Mesenchymal stem cell (in vitro differentiated cells and primary cell): ENCODE results near the gene TEC.

ENCODE experiments used
- DNase-seq: peaks from one replicate; pipeline ENCODE4 v3.0.0-alpha.2; 2013
- H2AFZ ChIP-seq: one replicate; pipeline ENCODE4 v1.6.1; 2013; ENCODE audit warnings: low read depth, mild to moderate bottlenecking, control low read depth, inconsistent platforms, low read length, moderate library complexity
- H2AK5ac ChIP-seq: 2 replicates; pipeline ENCODE4 v1.6.1; 2013; ENCODE audit warnings: low read length, moderate library complexity, mild to moderate bottlenecking, inconsistent platforms; ENCODE audit not compliant: severe bottlenecking
- H2BK120ac ChIP-seq: one replicate; pipeline ENCODE4 v1.6.1; 2013; ENCODE audit warnings: low read depth, mild to moderate bottlenecking, inconsistent platforms, low read length, moderate library complexity
- H2BK12ac ChIP-seq, 2 experiments: one replicate each; pipeline ENCODE4 v1.6.1; 2013; ENCODE audit warnings: inconsistent platforms in 2 of 2, low read length in 2 of 2, mild to moderate bottlenecking in 2 of 2, moderate library complexity in 2 of 2, control low read depth in 1 of 2
- H2BK15ac ChIP-seq: one replicate; pipeline ENCODE4 v1.6.1; 2013; ENCODE audit warnings: mild to moderate bottlenecking, low read depth, inconsistent platforms; ENCODE audit not compliant: poor library complexity, severe bottlenecking
- H2BK5ac ChIP-seq: 2 replicates; pipeline ENCODE4 v1.6.1; 2013; ENCODE audit warnings: low read depth, mild to moderate bottlenecking, low read length, control low read depth, inconsistent platforms; ENCODE audit not compliant: poor library complexity, severe bottlenecking
- H3K14ac ChIP-seq, 2 experiments: one replicate each; pipeline ENCODE4 v1.6.1; 2013; ENCODE audit warnings: inconsistent platforms in 2 of 2, low read length in 2 of 2, control low read depth in 1 of 2, mild to moderate bottlenecking in 1 of 2, moderate library complexity in 1 of 2
- H3K18ac ChIP-seq, 2 experiments: one replicate each; pipeline ENCODE4 v1.6.1; 2013; ENCODE audit warnings: inconsistent platforms in 2 of 2, low read length in 2 of 2, control low read depth in 1 of 2, low read depth in 1 of 2, mild to moderate bottlenecking in 1 of 2
- H3K23ac ChIP-seq, 2 experiments: one replicate each; pipeline ENCODE4 v1.6.1; 2013; ENCODE audit warnings: inconsistent platforms in 2 of 2, low read length in 2 of 2, mild to moderate bottlenecking in 2 of 2, moderate library complexity in 2 of 2, control low read depth in 1 of 2
- H3K27ac ChIP-seq: 2 replicates; pipeline ENCODE4 v1.5.1; 2013; ENCODE audit warnings: mild to moderate bottlenecking, moderate library complexity, low read length, control low read depth, inconsistent platforms; ENCODE audit not compliant: poor library complexity, severe bottlenecking
- H3K27me3 ChIP-seq, 2 experiments: 2 replicates each; pipeline versions ENCODE4 v1.6.1 to v1.7.0; 2013; ENCODE audit warnings: low read length in 2 of 2, mild to moderate bottlenecking in 2 of 2, moderate library complexity in 2 of 2, control low read depth in 1 of 2, inconsistent platforms in 1 of 2; ENCODE audit not compliant: control insufficient read depth in 1 of 2, insufficient read depth in 1 of 2
- H3K36me3 ChIP-seq, 2 experiments: 2 replicates each; pipeline versions ENCODE4 v1.6.1 to v1.7.0; 2013; ENCODE audit warnings: low read length in 2 of 2, control low read depth in 1 of 2, inconsistent platforms in 1 of 2, low read depth in 1 of 2, mild to moderate bottlenecking in 1 of 2; ENCODE audit not compliant: insufficient read depth in 2 of 2, control insufficient read depth in 1 of 2
- H3K4ac ChIP-seq, 2 experiments: one replicate each; pipeline ENCODE4 v1.6.1; 2013; ENCODE audit warnings: inconsistent platforms in 2 of 2, low read length in 2 of 2, mild to moderate bottlenecking in 2 of 2, moderate library complexity in 2 of 2, control low read depth in 1 of 2, low read depth in 1 of 2
- H3K4me1 ChIP-seq: 2 replicates; pipeline ENCODE4 v1.6.1; 2013; ENCODE audit warnings: low read depth, low read length, control low read depth; ENCODE audit not compliant: control insufficient read depth, insufficient read depth
- H3K4me2 ChIP-seq: 2 replicates; pipeline ENCODE4 v1.6.1; 2013; ENCODE audit warnings: low read length, mild to moderate bottlenecking, inconsistent platforms; ENCODE audit not compliant: poor library complexity, severe bottlenecking
- H3K4me3 ChIP-seq, 2 experiments: 2 replicates each; pipeline versions ENCODE4 v1.5.1 to v1.7.0; 2013; ENCODE audit warnings: low read length in 2 of 2, mild to moderate bottlenecking in 2 of 2, control low read depth in 1 of 2, low read depth in 1 of 2; ENCODE audit not compliant: insufficient read depth in 1 of 2
- H3K79me1 ChIP-seq: replicated peaks from 2 replicates; pipeline ENCODE4 v1.6.1; 2013; ENCODE audit warnings: mild to moderate bottlenecking, control low read depth, low read length, inconsistent platforms; ENCODE audit not compliant: poor library complexity, severe bottlenecking
- H3K9ac ChIP-seq: 2 replicates; pipeline ENCODE4 v1.7.0; 2013; ENCODE audit warnings: mild to moderate bottlenecking, low read length, moderate library complexity
- H3K9me3 ChIP-seq: 2 replicates; pipeline ENCODE4 v1.7.0; 2013; ENCODE audit warnings: mild to moderate bottlenecking, low read length; ENCODE audit not compliant: control insufficient read depth
- H4K8ac ChIP-seq: one replicate; pipeline ENCODE4 v1.6.1; 2013; ENCODE audit warnings: inconsistent platforms, mild to moderate bottlenecking, low read length, moderate library complexity
- H4K91ac ChIP-seq: one replicate; pipeline ENCODE4 v1.6.1; 2013; ENCODE audit warnings: mild to moderate bottlenecking, low read length, inconsistent platforms
- WGBS: methylation state at CpG from one replicate; pipeline ENCODE4 v1.1.7; 2013; ENCODE audit warnings: mixed read lengths; 5-methylcytosine and 5-hydroxymethylcytosine counted together

The TEC gene

DNA sequence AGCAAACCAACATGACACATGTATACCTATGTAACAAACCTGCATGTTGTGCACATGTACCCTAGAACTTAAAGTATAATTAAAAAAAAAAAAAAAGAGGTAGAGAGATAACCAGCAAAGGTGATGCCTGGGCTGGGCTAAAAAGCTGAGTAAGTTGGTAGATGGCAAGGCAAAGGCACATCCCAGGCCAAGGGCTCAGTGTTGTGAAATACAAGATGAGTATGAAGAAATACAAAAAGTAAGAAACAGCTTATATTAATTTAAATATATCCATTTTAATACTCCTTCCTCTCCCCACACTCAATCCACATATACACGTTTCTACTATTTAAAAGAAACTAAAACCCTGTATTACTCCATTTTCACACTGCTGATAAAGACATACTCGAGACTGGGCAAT lies 25.8 kb downstream of the TEC start:
- Histone ChIP-seq H2BK5ac (no peak overlapping the region), H3K79me1 (peaks cover 8% of the 10 kb centered on the region), H3K9ac (no peak overlapping the region), H3K4ac (no peak overlapping the region), H3K4me1 (no peaks in the 10 kb centered on the region), H2BK12ac (no peak overlapping the region), H2AK5ac (no peak overlapping the region), H3K18ac (no peak overlapping the region), H2BK15ac (no peak overlapping the region), H2AFZ (no peak overlapping the region), H4K91ac (no peak overlapping the region), H3K14ac (no peak overlapping the region), H3K23ac (no peak overlapping the region), H3K36me3 (no peaks in the 10 kb centered on the region), H4K8ac (no peak overlapping the region), H3K27me3 (no peaks in the 10 kb centered on the region), H3K4me2 (no peak overlapping the region), H3K27ac (no peak overlapping the region), H3K9me3 (no peaks in the 10 kb centered on the region), H3K4me3 (no peak overlapping the region), H2BK120ac (no peak overlapping the region)
- WGBS: 97% methylated on average over 2 of the region's 2 CpGs
- no peak for DNase-seq

DNA sequence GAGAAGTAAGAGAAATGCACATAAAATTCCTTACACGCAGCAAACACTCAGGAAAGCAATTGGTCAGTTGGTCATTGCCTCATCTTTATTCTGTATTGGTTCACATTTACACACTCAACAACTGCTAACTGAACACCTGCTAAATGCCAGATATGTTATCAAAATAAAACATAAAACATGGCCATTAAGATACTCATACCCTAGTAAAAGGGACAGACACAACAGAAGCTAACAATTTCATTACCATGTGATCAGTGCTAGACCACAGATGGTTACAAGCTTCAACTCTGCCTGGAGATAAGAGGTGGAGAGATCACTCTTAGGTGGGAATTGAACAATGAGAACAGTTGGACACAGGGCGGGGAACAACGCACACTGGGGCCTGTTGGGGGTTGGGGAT lies 26.2 kb downstream of the TEC start:
- no peak overlapping the region for H2AK5ac ChIP-seq
- H3K36me3 ChIP-seq: no peaks in the 10 kb centered on the region
- H3K9ac ChIP-seq: no peak overlapping the region
- WGBS: over 99% methylated on average over 3 of the region's 3 CpGs
- no peaks in the 10 kb centered on the region for H3K4me1 ChIP-seq
- no peaks in the 10 kb centered on the region for H3K9me3 ChIP-seq
- H2BK120ac ChIP-seq: no peak overlapping the region
- H4K91ac ChIP-seq: no peak overlapping the region
- no peak overlapping the region for H3K4me3 ChIP-seq
- peaks cover 8% of the 10 kb centered on the region for H3K79me1 ChIP-seq
- no peaks in the 10 kb centered on the region for H3K27me3 ChIP-seq
- no peak overlapping the region for H3K27ac ChIP-seq
- H2BK12ac ChIP-seq: no peak overlapping the region
- no peak overlapping the region for H4K8ac ChIP-seq
- no peak overlapping the region for H3K23ac ChIP-seq
- H3K14ac ChIP-seq: no peak overlapping the region
- H2BK15ac ChIP-seq: no peak overlapping the region
- no peak overlapping the region for H3K18ac ChIP-seq
- no peak overlapping the region for H3K4ac ChIP-seq
- no peak overlapping the region for H2BK5ac ChIP-seq
- H3K4me2 ChIP-seq: no peak overlapping the region
- no peak for DNase-seq
- no peak overlapping the region for H2AFZ ChIP-seq

DNA sequence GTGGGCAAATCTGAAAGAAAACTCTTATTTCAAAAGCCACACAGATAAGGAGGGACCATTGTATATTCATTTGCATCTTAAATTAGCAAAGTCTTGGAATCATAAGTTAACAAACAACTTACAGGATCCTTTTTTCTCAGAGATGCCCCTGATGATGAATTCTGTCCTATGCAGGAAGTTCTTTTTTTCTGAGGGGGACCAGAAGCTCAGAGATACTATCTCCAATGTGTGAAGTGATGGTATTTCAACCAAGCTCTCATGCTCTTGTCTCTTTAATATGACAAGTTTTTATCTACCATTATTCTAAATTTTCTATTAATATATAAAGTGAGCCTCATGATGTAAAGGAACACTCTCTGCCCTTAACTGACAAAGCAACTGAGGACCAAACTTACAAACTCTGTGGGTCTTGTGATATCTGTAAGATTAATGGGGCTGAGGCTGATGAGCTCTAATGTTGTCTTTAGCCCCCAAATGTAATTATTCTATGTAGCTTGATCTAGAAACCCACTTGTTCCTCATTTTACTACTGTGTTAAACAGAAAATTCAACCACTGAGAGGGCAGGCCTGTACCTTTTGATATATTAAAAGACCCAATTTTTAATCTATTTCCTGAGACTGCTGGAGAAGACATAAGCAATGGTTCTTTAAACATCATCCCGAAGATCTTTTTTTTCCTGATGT lies 27.0 kb downstream of the TEC start:
- no peak overlapping the region for H2BK5ac ChIP-seq
- WGBS: no CpG with 5 or more reads among the region's 1 CpG

DNA sequence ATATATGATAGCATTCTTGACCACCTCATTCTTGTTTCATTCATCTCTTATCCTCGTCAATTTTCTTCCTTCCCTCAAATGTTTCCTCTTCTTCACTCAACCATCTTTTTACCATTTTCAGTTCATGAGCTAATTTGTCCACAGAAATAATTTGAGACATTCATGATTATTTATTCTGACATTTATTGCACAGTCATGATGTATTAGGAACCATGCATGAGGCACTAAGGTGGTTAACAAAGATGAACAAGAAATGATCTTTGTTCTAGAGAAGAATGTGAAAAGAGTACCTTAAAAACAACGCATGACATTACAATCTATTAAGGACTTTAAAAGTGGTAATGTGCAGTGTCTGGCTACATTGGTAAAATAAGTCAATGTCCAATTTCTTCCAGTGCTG lies 27.9 kb downstream of the TEC start:
- no peak overlapping the region for H3K18ac ChIP-seq
- peaks cover 1% of the 10 kb centered on the region for H3K4me1 ChIP-seq
- H2AK5ac ChIP-seq: no peak overlapping the region
- peaks cover 7% of the 10 kb centered on the region for H3K79me1 ChIP-seq
- no peak overlapping the region for H2BK12ac ChIP-seq
- no peaks in the 10 kb centered on the region for H3K27me3 ChIP-seq
- no peak overlapping the region for H2BK5ac ChIP-seq
- H3K9ac ChIP-seq: no peak overlapping the region
- no peak overlapping the region for H3K4me2 ChIP-seq
- no peak overlapping the region for H3K14ac ChIP-seq
- H3K23ac ChIP-seq: no peak overlapping the region
- H2AFZ ChIP-seq: no peak overlapping the region
- 100% methylated on average over 1 of the region's 2 CpGs for WGBS
- DNase-seq: no peak
- no peak overlapping the region for H3K4me3 ChIP-seq
- H4K91ac ChIP-seq: no peak overlapping the region
- H3K4ac ChIP-seq: no peak overlapping the region
- H3K27ac ChIP-seq: no peak overlapping the region
- no peak overlapping the region for H2BK15ac ChIP-seq
- H3K9me3 ChIP-seq: no peaks in the 10 kb centered on the region
- H2BK120ac ChIP-seq: no peak overlapping the region
- H3K36me3 ChIP-seq: no peaks in the 10 kb centered on the region
- H4K8ac ChIP-seq: no peak overlapping the region

More for the DNA sequence above, 27.0 kb downstream of the TEC start:
- Histone ChIP-seq H2AK5ac (no peak overlapping the region), H3K4me2 (no peak overlapping the region), H3K14ac (no peak overlapping the region), H2AFZ (no peak overlapping the region), H2BK12ac (no peak overlapping the region), H3K27me3 (no peaks in the 10 kb centered on the region), H4K8ac (no peak overlapping the region), H3K4ac (no peak overlapping the region), H3K4me1 (no peaks in the 10 kb centered on the region), H2BK15ac (no peak overlapping the region), H3K4me3 (no peak overlapping the region), H2BK120ac (no peak overlapping the region), H3K23ac (no peak overlapping the region), H3K79me1 (peaks cover 6% of the 10 kb centered on the region), H3K18ac (no peak overlapping the region), H3K9ac (no peak overlapping the region), H4K91ac (no peak overlapping the region), H3K36me3 (no peaks in the 10 kb centered on the region), H3K9me3 (no peaks in the 10 kb centered on the region), H3K27ac (no peak overlapping the region)
- no peak for DNase-seq
